ENCODE data around the gene PACRG. TPM values are rescaled to one million over a fixed set of nuclear protein-coding genes. Genes with fewer than 3 reads are reported as not detected.

The PACRG gene
- total RNA-seq, 1 donor = under 0.01 TPM

- H3K4me3 ChIP-seq (ENCODE audit: low read depth, low read length) = no peak overlapping the region
- DNase-seq (ENCODE audit: low read depth) = no peak
- TF ChIP-seq CTCF (IDR thresholded peaks at IDR 0.05; ENCODE audit: insufficient read depth, low read depth, low read length) = no peak
These were observed 595.9 kb downstream of the PACRG start for GRCh38 chr6:163323705-163324104.

GRCh38 chr6:163324326-163324687, 596.5 kb downstream of the PACRG start:
- no peak for DNase-seq (ENCODE audit: low read depth)
- TF ChIP-seq CTCF (IDR thresholded peaks at IDR 0.05; ENCODE audit: insufficient read depth, low read depth, low read length) = no peak
- no peak overlapping the region for H3K4me3 ChIP-seq (ENCODE audit: low read depth, low read length)

- no peak overlapping the region for H3K4me3 ChIP-seq (ENCODE audit: low read depth, low read length)
- no peak for TF ChIP-seq CTCF (IDR thresholded peaks at IDR 0.05; ENCODE audit: insufficient read depth, low read depth, low read length)
- DNase-seq (ENCODE audit: low read depth) = peak; percentile 39
These were observed 597.1 kb downstream of the PACRG start for GRCh38 chr6:163324688-163325389.

GRCh38 chr6:163325390-163325784, 597.6 kb downstream of the PACRG start:
- DNase-seq (ENCODE audit: low read depth) = no peak
- H3K4me3 ChIP-seq (ENCODE audit: low read depth, low read length) = no peak overlapping the region
- TF ChIP-seq CTCF (IDR thresholded peaks at IDR 0.05; ENCODE audit: insufficient read depth, low read depth, low read length) = no peak

GRCh38 chr6:163327165-163327880, 599.5 kb downstream of the PACRG start:
- no peak for TF ChIP-seq CTCF (IDR thresholded peaks at IDR 0.05; ENCODE audit: insufficient read depth, low read depth, low read length)
- H3K4me3 ChIP-seq (ENCODE audit: low read depth, low read length) = no peak overlapping the region
- DNase-seq (ENCODE audit: low read depth) = no peak

GRCh38 chr6:163327921-163328320, 600.1 kb downstream of the PACRG start:
- peak; percentile 26 for DNase-seq (ENCODE audit: low read depth)
- no peak overlapping the region for H3K4me3 ChIP-seq (ENCODE audit: low read depth, low read length)
- TF ChIP-seq CTCF (IDR thresholded peaks at IDR 0.05; ENCODE audit: insufficient read depth, low read depth, low read length) = no peak

Measured in fibroblast of villous mesenchyme (primary cell).